Upper lobe of left lung (tissue), 4 donors: ENCODE measurements around the gene TPMT.

Source experiments
- CTCF ChIP-seq, 6 experiments: fragments of 450-650 bp in 4 of 6; fragments of 200-600 bp in 2 of 6; sonication (generic) in 2 of 6; IDR thresholded peaks; one replicate each; pipeline ENCODE4 v1.5.1; 2016 to 2019; ENCODE audit warnings: antibody characterized with exemption in 6 of 6
- EP300 ChIP-seq, 4 donors: sonication (generic); formaldehyde crosslinking; IDR thresholded peaks; one replicate each; pipeline ENCODE4 v1.5.1; 2017; ENCODE audit warnings: antibody characterized with exemption in 4 of 4, control low read depth in 2 of 4
- POLR2A ChIP-seq, 4 donors: fragments of 450-650 bp; IDR thresholded peaks; one replicate each; pipeline ENCODE4 v1.5.1; 2016 to 2017; ENCODE audit warnings: antibody characterized with exemption in 4 of 4, mild to moderate bottlenecking in 2 of 4
- POLR2AphosphoS5 ChIP-seq, 2 donors: sonication (generic); formaldehyde crosslinking; IDR thresholded peaks; one replicate each; pipeline ENCODE4 v1.5.1; 2017; ENCODE audit warnings: antibody characterized with exemption in 2 of 2

DNA sequence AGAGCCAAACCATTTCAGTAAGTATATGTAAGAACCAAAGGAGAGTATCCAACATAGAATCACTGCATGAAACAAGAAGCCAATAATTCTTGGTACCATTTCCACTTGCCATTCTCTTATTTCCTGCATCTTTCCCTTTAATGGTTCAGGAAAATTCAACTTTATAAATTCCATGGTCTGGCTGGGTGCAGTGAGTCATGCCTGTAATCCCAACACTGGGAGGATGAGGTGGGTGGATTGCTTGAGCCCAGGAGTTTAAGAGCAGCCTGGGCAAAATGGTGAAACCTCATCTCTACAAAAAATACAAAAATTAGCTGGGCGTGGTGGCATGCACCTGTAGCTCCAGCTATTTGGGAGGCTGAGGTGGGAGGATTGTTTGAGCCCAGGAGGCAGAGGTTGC, 53.6 kb downstream of the TPMT start:
- TF ChIP-seq CTCF (IDR thresholded peaks at IDR 0.05) (no peak), POLR2A (IDR thresholded peaks at IDR 0.05) (no peak), EP300 (IDR thresholded peaks at IDR 0.05) (no peak), POLR2AphosphoS5 (IDR thresholded peaks at IDR 0.05) (no peak)
